ENCODE measurements around the gene PNPLA5. TPM values are rescaled to one million over a fixed set of nuclear protein-coding genes. Genes with fewer than 3 reads are reported as not detected.

Gene PNPLA5
- total and polyA plus RNA-seq, 9 of the 15 experiments (the other 6 are each of a cell fraction or from before 2014, with no cell fraction given): not detected

GRCh38 chr22:43860831-43861230, 31.0 kb downstream of the PNPLA5 start (continued):
- no peak for TF ChIP-seq MGA (IDR thresholded peaks at IDR 0.05)
- no peak for TF ChIP-seq ZNF778 (CRISPR knock-in tag; IDR thresholded peaks at IDR 0.05)
- TF ChIP-seq MTA2 (IDR thresholded peaks at IDR 0.05; ENCODE audit: low read depth): no peak
- no peak for TF ChIP-seq ZNF354B (CRISPR knock-in tag; IDR thresholded peaks at IDR 0.05)
- no peak for TF ChIP-seq ZNF311 (CRISPR knock-in tag; IDR thresholded peaks at IDR 0.05)
- no peak for TF ChIP-seq GATAD2B (IDR thresholded peaks at IDR 0.05; ENCODE audit: borderline replicate concordance)
- TF ChIP-seq EHMT2 (IDR thresholded peaks at IDR 0.05): no peak
- no peak for TF ChIP-seq POLR2H (tag; IDR thresholded peaks at IDR 0.05; ENCODE audit: low read depth)
- TF ChIP-seq ZNF518B (CRISPR knock-in tag; IDR thresholded peaks at IDR 0.05): no peak
- no peak for TF ChIP-seq ARID1B (IDR thresholded peaks at IDR 0.05)
- no peak for TF ChIP-seq HIVEP1 (CRISPR knock-in tag; IDR thresholded peaks at IDR 0.05)
